Neural crest cell (in vitro differentiated cells): ENCODE results near the gene PLGRKT. TPM values are rescaled to one million over a fixed set of nuclear protein-coding genes. Genes with fewer than 3 reads are reported as not detected.
"Not testable (repeated sequence)": the region's sequence is repeated elsewhere in the genome, so short reads cannot be mapped to it uniquely, and the experiment has no call there.

ENCODE experiments used
- DNase-seq: peaks from one replicate; pipeline ENCODE4 v3.0.0; 2021; ENCODE audit warnings: low read depth, mixed read lengths, low spot score
- H3K27ac Mint-ChIP-seq: one replicate; pipeline ENCODE4 v1.8.0; 2021; ENCODE audit warnings: mild to moderate bottlenecking, mixed read lengths; ENCODE audit not compliant: unreplicated experiment
- H3K27me3 Mint-ChIP-seq: 2 replicates; pipeline ENCODE4 v1.8.0; 2021; ENCODE audit warnings: low read depth, mild to moderate bottlenecking, mixed read lengths
- H3K36me3 Mint-ChIP-seq: 2 replicates; pipeline ENCODE4 v1.8.0; 2021; ENCODE audit warnings: low read depth, mild to moderate bottlenecking, mixed read lengths
- H3K4me1 Mint-ChIP-seq: 2 replicates; pipeline ENCODE4 v1.8.0; 2021; ENCODE audit warnings: mixed read lengths
- H3K4me3 Mint-ChIP-seq: one replicate; pipeline ENCODE4 v1.8.0; 2021; ENCODE audit warnings: mild to moderate bottlenecking, mixed read lengths
- H3K9me3 Mint-ChIP-seq: 2 replicates; pipeline ENCODE4 v1.8.0; 2021; ENCODE audit warnings: mixed read lengths
- total RNA-seq: library from RNA; stranded (reverse); gene quantifications from 2 replicates; pipeline ENCODE4 v1.2.1, GENCODE V29; 2021
- TF ChIP-seq, protein P1 (sequence below): fragments of 200-600 bp; sonication (generic); conservative IDR thresholded peaks from 2 replicates; pipeline ENCODE4 v1.5.0; 2021; ENCODE audit warnings: antibody characterized with exemption, mild to moderate bottlenecking

PLGRKT gene
- total RNA-seq, 1 donor from 2014 or later, result 24.6 TPM

GRCh38 chr9:5470122-5470521 is 32.4 kb upstream of the PLGRKT start:
- H3K9me3 Mint-ChIP-seq, result peaks cover 2% of the 10 kb centered on the region
- no peaks in the 10 kb centered on the region for H3K4me1 Mint-ChIP-seq
- DNase-seq, result no peak
- peaks cover 14% of the 10 kb centered on the region for H3K27me3 Mint-ChIP-seq
- H3K36me3 Mint-ChIP-seq, result no peaks in the 10 kb centered on the region
- TF ChIP-seq, protein P1, sequence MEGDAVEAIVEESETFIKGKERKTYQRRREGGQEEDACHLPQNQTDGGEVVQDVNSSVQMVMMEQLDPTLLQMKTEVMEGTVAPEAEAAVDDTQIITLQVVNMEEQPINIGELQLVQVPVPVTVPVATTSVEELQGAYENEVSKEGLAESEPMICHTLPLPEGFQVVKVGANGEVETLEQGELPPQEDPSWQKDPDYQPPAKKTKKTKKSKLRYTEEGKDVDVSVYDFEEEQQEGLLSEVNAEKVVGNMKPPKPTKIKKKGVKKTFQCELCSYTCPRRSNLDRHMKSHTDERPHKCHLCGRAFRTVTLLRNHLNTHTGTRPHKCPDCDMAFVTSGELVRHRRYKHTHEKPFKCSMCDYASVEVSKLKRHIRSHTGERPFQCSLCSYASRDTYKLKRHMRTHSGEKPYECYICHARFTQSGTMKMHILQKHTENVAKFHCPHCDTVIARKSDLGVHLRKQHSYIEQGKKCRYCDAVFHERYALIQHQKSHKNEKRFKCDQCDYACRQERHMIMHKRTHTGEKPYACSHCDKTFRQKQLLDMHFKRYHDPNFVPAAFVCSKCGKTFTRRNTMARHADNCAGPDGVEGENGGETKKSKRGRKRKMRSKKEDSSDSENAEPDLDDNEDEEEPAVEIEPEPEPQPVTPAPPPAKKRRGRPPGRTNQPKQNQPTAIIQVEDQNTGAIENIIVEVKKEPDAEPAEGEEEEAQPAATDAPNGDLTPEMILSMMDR, result no peak
- no peak overlapping the region for H3K4me3 Mint-ChIP-seq
- H3K27ac Mint-ChIP-seq, result no peak overlapping the region

- TF ChIP-seq, protein P1, result no peak
- no peak overlapping the region for H3K4me3 Mint-ChIP-seq
- no peak for DNase-seq
- H3K27ac Mint-ChIP-seq, result no peak overlapping the region
- H3K27me3 Mint-ChIP-seq, result peaks cover 14% of the 10 kb centered on the region
- H3K36me3 Mint-ChIP-seq, result no peaks in the 10 kb centered on the region
- H3K4me1 Mint-ChIP-seq, result no peaks in the 10 kb centered on the region
- peaks cover 2% of the 10 kb centered on the region for H3K9me3 Mint-ChIP-seq
These were observed 31.1 kb upstream of the PLGRKT start for GRCh38 chr9:5468850-5469249.

GRCh38 chr9:5466766-5467165 is 29.0 kb upstream of the PLGRKT start:
- H3K9me3 Mint-ChIP-seq, result peaks cover 2% of the 10 kb centered on the region
- no peak overlapping the region for H3K27ac Mint-ChIP-seq
- H3K27me3 Mint-ChIP-seq, result peaks cover 8% of the 10 kb centered on the region
- TF ChIP-seq, protein P1, result no peak
- no peaks in the 10 kb centered on the region for H3K4me1 Mint-ChIP-seq
- H3K36me3 Mint-ChIP-seq, result no peaks in the 10 kb centered on the region
- no peak for DNase-seq
- no peak overlapping the region for H3K4me3 Mint-ChIP-seq

DNA sequence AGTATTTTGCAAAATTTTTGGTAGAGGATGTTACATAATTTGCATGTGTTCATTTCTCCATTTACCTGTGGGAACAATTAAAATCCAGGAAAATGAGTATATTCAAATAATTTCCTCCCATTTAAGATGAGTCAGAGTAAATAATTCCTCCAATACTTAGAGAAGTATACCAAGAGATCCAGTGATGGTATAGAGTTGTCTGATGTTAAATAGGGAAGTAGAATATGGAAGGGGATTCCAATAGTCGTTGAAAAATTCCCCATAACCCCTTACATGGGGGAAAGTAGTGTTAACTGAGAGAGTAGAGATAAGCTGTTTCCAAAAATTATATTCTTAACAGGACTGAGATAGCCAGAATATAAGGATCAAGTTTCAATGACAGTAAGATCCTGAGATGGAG is 28.3 kb upstream of the PLGRKT start:
- Mint-ChIP-seq H3K9me3 (peaks cover 2% of the 10 kb centered on the region), H3K36me3 (no peaks in the 10 kb centered on the region), H3K27ac (no peak overlapping the region), H3K4me1 (no peaks in the 10 kb centered on the region), H3K4me3 (no peak overlapping the region), H3K27me3 (peaks cover 8% of the 10 kb centered on the region)
- TF ChIP-seq, protein P1, result no peak
- no peak for DNase-seq

GRCh38 chr9:5464831-5465330 is 27.2 kb upstream of the PLGRKT start:
- not testable (repeated sequence) for H3K4me3 Mint-ChIP-seq, H3K4me1 Mint-ChIP-seq, DNase-seq, H3K27ac Mint-ChIP-seq, H3K27me3 Mint-ChIP-seq, H3K9me3 Mint-ChIP-seq, H3K36me3 Mint-ChIP-seq

GRCh38 chr9:5460157-5460556 is 22.4 kb upstream of the PLGRKT start:
- Mint-ChIP-seq H3K4me1 (no peaks in the 10 kb centered on the region), H3K9me3 (no peaks in the 10 kb centered on the region), H3K4me3 (no peak overlapping the region), H3K27me3 (no peaks in the 10 kb centered on the region), H3K27ac (no peak overlapping the region), H3K36me3 (no peaks in the 10 kb centered on the region)
- TF ChIP-seq, protein P1, result no peak
- no peak for DNase-seq
